DMS53 (cell line): Measurements from ENCODE around the gene KCNMA1.

Experiments used
- DNase-seq: peaks from one replicate; lab custom pipeline; 2025; lab: John Stamatoyannopoulos, UW

KCNMA1 gene

DNA sequence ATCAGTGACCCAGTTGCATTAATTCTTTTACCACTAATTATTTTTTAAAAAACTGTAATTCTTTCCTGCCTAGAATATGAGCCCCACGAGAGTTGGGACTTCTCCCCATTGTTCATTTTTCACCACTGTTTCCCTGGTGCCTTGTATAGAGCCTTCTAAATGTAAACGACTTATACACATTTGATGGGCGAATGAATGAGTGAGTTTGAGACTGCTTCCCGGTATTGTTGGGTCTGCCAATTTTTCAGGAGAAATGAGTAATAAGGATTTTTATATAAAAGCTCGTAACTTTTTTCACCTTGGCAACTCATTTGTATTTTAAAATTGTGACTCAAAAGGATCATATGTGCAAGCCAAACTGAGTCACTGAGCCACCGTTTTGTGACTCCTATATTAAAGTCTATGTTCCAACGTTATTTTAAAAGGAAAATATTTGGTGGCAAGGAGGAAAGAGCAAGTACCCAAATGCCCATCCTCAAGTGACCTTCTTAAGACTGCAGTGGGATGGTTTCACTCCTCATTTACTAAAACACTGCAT is 621.3 kb downstream of the KCNMA1 start:
- no peak for DNase-seq

DNA sequence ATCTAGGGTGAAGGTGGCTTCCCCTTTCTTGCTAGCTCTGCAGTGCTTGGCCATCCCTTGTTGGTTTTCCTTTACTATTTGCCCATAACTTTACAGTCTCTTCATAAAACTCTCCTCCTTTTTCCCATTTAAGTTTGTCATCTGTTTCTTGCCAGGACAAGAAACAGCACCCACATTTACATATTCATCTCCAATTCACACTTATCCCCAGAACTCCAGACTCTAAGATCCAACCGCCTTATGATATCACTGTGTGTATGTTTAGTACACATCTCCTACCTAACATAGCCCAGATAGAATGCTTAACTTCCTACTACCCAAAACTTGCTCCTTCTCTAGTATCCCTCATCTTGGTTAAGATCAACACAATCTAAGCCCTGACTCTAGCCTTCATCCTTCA is 622.2 kb downstream of the KCNMA1 start:
- DNase-seq, result no peak

DNA sequence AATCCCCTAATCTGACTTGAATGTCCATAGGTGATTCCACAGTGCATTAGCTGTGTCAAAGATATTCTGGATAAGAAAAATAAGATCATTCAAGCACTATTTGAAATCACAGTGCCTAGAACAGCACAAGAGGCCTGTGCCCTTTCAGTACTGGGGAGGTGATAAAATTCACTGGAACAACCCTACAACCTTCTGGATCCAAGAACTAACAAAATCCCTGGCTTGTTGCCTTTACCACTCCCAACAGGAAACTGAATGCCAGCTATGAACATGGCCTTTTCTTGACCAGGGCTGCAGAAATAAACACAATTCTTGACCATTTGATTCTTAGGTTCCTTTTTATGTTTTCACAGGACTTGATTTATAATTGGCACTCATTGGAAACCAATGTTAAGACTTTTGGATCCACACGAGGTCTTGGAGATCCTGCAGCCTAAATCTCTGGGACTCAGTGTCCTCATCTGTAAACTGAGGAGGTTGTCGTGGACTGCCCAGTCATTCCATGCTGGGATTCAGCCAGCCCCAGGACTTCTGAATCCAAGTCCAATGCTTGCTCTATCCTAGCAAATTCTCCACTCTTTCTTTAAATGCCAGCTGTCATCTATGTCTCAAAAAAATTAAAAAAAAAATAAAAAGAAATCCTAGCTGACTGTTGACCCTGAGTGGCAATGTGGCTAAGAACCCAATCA is 624.7 kb downstream of the KCNMA1 start:
- DNase-seq, result no peak

DNA sequence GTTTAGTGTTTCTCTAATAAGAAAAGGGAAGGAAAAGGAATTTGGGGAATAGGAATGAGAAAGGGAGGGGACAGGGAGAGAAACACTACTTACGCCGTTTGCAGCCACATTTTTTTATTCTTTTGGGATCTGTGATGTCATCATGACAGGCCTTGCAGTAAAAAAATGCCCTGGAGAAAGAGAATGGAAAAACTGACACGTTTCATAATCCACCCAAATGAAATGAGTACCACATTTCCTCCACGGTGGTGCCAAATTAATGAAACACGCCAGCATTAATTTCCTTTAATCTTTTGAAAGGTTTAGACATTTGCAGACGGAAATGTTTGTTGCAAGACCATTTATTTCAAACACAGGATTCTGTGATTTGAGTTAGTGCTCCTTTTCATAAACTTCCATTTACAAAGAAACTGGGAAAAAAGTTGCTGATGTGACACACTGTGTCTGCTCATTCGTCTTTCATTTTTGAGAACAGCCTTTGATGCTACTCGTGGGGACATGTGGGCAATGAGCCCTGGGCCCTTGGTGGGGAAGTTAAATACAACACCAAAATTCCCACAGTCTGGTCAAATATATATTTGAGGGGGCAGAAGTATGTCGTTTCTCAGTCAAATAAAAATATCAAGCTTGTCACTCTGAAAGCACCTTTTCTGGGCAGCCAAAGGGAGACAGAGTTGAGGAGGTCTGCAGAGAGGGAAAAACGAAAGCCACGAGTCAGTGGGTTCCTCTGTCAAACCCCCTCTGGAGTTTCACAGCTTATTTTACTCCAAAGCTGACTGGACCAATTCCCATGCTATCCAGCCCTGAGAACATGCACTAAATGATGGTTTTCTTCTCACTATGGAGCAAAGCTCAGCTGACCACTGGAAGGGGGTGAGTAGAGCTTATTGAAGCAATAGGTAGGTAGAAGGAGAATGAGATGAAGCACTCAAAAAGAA is 625.5 kb downstream of the KCNMA1 start:
- no peak for DNase-seq

DNA sequence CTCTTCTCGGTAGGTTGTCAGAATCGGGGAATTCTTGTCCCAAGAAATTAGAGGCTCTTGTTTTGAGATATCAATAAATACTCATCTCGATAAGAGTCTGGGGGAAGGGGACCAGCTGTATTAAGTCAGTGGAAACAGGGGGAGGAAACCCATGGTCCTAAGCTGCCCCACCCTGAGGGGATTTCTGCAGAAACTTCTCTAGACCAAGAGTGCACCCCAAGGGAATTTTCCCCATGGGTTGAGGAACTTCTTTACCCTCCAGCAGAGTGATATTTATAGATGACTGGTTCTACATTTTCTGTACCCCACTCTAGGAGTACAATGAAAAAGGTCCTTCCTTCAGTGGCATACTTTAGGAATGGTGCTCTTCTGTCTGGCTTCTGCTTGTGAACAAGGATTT is 627.2 kb downstream of the KCNMA1 start:
- DNase-seq, result no peak

DNA sequence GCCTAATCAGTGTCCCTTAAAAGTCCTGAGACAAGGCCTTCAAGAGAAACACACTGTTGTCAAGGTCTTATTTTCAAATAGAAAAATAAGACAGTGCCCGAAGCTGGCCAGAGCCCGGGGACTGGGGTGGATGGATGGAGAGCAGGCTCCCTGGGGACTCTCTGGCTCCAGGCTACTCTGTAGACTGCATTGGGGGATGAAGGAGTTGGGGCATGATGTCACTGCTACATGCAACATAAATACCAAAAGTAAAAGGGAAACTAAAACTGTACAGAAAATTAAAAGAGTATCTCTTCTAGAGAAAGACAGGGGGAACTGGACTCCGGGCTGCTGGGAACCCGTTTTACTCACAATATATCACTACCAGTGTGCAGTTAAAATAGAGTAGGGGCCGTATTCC is 629.8 kb downstream of the KCNMA1 start:
- no peak for DNase-seq

DNA sequence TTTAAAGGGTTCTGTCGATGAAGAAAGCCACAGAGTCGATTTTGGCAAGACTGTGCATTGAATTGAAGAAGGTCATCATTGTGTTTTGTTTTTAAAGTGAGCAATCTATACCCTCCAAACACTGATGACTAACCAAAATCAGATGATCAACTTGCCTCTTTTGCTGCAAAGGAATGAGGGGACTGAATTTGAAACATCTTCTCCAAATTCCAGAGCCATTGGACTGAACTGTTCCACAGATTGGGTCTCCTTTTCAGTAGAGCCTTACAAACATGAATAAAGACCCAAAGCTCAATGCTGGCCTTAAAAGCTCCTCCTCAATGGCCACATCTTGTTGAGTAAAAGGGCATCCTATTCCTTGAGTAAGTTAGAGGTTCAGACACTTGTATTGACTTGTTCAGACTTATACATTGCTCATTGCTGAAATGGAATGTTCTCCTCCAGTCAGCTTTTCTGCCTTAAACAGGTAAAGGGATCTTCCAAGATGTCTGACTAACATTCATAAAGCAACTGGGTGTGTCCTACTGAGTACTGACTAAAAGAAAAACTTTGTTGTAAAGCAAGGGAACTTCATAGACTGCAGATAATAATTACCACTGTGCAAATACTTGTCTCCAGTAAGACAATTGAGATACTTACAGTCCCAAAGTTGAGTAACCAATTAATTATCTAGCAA is 630.6 kb downstream of the KCNMA1 start:
- DNase-seq, result no peak

DNA sequence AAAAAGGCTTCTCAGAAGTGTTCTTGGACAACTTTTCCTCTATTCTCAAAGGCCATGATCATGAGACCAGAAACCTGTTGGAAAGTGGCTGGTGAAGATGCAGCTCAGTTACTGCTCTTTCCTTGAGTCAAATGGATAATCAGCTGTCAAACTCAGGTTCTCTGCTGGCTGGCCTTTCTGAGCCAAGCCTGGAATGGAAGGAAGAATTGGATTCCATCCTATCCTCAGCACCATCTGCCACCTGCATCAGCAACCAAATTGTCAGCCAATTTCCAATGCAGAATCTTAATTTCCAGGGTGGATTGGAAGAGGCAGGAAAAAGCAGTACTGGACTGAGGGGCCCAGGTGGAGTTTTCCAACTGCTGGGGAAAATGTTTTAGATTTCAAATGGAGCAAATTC is 631.7 kb downstream of the KCNMA1 start:
- DNase-seq, result no peak

DNA sequence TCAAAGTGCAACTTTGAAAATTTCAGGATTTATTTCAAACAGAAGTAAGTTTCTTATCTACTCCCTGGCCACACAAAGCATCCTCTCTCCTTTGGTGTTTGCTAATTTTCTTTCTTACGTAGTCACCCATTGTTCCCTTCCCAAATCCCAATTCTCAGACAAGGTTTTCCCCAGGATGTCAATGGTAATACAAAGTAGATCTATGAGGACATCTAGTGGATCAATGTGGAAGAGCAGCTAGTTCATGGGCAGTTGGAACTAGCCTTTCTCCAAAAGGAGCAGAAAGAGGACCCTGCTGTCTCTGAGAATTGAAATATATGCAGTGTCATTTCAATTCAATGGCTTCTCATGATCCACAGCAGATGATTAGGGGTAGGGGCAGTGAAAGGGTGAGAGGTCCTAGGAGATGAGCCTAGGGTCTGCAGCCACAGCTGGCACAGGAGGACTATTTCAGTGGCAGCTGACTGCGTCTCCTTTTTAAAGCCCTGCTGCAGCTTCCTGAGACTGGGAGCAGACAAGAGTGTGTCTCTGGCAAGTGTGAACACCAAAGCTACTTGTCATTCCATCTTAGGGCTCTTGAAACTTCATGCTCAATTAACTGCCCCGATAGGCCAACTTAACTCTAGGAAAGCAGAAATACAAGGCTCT is 632.6 kb downstream of the KCNMA1 start:
- DNase-seq, result peak; percentile 70

DNA sequence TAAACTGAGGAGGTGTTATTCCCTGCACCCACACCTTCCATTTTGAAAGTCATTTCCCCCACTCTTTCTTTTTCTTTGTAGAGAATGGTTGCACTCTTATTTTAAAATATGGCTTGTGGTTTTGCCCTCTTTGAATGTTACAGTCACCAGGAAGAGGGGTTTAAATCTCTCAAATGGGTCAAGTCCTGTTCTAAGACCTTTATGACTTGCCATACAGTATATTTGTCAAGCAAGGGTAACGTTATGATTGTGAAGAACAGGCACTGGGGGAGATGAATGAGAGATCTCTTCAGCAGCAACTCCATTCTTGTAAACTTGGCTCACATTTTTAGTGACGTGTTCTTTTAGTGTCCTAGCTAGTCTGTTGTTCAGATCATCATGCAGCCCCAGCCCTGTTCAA is 634.7 kb downstream of the KCNMA1 start:
- DNase-seq, result no peak

DNA sequence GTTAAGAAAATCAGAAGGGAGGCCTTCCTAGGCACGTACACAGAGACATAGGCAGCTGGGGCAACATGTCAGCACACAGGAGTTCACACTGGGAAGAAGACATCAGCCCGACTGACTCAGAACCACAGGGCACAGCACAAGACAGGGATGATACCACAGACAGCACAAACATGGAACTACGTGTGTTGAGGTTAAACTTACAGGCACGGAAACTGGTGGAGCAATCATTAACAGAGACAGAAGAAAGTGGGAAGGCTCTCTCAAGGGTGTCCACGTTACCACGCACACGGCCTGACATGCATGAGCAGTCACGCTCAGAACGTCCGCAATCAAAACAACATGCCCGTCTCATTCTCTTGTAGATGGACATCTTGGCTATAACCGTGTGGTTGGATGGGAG is 636.4 kb downstream of the KCNMA1 start:
- DNase-seq, result no peak

DNA sequence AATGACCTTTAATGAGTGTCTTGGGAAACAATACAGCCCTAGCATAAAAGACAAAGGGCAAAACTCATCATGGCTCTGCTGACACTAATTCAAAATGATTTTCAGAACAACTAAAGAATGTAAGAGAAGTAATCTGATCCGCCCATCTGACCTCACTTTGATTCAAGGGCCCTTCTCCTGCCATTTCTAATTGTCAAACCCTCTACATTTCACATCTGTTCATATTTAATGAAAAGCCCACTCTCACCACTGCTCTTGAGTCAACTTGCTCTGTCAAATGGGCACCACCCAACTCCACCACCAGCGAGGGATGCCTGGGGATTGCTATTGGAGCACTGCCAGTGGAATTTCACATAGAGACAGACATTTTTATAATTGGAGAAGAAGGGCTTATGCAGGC is 639.2 kb downstream of the KCNMA1 start:
- DNase-seq, result no peak

DNA sequence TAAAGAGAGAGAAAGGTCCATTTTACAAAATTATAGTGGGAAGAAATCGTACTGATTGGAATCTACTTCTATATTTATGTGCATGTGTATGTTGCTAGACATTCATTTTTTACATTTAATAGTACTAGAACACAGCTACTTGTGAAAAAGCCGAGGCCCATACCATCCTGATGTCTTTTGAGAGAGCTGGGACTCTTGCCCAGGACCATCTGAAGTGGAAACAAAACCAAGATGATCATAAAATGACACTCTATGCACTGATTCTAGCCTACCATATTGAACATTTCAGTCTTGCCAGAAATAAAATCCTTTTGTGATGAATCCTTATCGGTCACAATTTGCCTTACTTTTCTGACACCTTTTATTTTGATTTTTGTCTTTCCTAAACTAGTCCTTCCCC is 640.0 kb downstream of the KCNMA1 start:
- no peak for DNase-seq

DNA sequence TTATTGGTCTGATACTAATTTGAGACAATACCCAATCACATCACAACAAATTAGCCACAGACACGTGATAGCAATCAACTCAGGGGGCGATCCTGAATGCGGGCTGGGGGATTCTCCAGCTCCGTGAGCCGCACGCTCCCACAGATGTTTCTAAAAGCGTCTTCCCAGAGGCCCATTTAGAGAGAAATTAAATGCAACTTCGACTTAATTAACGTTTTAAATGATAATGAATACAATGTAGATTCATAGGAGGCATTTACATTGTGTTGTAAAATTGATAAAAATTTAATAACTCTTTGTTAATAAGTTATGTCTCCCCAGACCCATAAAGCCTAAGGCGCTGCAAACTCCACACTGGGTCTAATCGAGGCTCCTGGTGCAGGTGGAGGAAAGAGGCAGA is 642.6 kb downstream of the KCNMA1 start:
- no peak for DNase-seq

DNA sequence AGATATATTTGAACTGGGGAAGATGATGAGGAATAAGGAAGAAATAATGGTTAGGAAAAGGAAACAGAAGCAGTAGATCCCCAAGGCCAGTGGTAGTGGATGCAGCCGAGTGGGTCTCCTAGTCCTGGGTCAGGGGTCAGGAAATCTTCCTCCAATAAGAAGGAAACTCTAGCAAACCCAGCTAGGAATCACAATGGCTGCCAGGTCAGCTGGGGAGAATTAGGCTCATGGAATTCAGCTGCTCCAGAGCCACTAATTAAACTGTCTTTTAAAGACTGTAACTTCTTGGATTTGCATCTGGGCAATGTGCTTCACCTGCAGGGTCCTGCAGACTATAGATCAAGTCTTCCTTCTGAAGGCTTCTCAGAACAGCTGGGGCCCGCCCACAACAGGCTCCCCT is 644.4 kb downstream of the KCNMA1 start:
- DNase-seq, result no peak

DNA sequence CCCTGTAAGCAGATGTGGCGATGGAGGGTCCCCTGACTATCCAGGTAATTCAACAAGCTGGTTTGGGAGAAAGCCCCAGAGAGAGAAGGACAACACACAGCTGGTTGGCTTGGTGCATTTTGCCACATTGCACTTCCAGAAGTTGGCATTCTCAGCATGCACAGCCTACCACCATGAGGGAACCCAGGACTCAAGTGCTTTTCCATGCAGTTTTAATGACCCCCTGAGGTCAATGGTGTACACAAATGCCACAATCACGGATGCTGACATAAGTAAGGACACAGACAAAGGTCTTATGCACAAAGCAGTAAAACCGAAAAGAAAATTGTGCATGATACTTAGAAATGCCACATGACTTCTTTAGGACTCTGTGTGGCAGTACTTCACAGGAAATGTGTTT is 645.1 kb downstream of the KCNMA1 start:
- no peak for DNase-seq

DNA sequence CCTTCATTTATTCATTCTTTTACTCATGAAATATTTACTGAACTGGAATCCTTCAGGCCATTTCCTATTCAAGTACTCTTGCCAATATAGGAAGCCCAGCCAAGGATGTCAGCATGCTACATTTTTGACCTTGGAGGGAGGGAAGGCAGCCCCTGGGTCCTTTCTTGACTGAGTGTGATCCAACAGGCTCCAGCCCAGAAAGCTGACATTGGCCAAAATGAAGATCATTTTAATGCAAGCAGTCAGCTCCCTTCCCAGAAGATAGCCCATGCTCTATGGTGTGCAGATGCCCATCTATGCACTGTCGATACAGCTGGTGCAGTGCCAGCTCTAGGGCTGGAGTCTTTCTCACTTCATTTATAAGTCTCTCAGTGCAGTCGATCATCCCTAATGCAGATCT is 646.0 kb downstream of the KCNMA1 start:
- no peak for DNase-seq

DNA sequence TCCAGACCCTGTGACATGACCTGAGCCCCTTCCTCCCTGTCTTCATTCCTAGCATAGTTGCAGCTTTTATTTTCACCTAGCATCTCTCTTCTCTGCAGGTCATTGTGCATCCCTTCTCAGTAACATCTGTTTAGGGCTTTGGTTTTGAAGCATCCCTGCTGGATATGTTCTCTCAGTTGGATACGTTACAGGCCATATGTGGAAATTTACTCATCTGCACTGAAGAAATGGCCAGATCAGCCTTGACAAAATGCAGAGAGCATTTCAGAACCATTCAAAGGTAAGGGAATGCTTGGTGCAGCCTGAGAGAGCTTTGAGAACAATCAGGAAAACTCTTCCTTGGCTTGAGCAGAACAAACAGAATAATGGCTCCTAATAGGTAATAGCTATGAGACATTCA is 647.0 kb downstream of the KCNMA1 start:
- no peak for DNase-seq

DNA sequence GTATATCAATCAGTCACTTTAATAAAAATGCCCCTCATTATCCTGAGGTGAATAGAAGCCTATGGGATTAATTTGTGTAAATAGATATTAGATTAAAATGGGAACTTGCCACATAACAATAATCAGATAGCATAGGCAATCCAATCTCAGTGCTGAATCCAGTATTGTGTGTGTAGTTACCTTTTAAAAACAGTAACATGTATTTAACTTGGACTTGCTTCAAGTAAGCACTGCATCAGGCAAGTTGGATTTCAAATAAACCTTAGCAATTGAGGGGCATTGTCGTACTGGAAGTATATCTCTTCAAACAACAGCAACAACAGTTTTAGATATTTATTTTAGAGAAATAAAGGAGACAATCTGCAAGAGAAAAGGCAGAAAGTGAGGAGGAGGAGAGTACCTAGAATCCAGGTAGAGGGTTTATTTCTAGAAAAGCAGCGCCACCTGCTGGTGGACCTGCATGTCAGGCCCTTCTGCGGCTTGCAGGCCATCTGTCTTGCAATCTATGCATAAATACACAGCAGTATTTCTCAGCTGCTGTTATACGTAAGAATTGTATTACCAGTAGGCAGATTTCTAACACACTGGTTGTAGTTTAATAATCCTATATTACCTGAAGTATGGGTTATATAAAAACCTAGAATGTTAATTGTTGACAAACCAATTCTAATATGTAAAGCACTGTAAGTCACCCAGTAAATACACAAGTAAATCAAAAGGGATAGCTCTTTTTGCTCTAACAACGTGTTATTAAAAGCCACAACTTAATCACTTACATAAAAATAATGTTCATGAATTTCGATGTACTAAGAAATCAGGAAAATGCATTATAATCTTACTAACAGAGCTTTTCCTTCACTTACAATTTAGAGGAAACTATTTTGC is 652.8 kb downstream of the KCNMA1 start:
- peak; percentile 91 for DNase-seq

DNA sequence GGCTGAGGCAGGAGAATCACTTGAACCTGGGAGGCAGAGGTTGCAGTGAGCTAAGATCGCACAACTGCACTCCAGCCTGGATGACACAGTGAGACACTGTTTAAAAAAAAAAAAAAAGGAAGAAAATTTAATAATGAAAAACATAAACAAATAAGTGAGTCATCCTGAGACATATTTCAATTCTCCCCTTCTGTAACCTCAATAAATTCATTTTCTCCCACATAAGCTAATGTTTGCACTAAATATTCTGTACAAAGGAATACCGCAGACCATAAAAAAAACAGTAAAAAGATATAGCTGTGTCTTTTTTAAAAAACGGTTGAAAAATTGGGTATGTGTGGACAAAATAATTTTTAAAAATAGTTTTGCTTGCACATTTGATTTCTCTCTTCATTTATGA is 654.0 kb downstream of the KCNMA1 start:
- DNase-seq, result no peak

DNA sequence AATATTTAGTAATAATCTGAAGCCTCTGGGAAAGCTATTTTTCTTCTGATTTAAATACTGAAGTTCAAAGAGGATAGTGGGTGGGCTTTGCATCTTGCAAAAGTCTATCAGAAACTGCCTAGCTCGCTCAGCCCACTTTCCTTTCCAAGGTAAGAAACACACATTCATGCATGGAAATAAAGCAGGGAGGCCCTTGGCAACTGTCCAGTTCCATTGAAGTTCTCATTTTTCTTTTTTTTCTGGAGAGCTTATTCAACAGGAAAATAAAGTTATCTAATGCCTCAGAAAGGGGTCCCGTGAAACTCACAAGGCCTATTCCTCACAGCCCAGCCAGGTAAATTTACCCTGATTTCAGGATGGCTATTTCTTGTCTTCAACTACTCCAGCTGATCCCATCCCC is 654.9 kb downstream of the KCNMA1 start:
- no peak for DNase-seq
